Neuronal stem cell (in vitro differentiated cells): Measurements from ENCODE around the gene CACNB1.

Source experiments
- DNase-seq: peaks from one replicate; pipeline ENCODE4 v3.0.0-alpha.2; 2013; ENCODE audit warnings: low spot score
- H2AFZ ChIP-seq: one replicate; pipeline ENCODE4 v1.6.1; 2013; ENCODE audit warnings: mild to moderate bottlenecking, low read length, inconsistent platforms
- H2AK5ac ChIP-seq: 2 replicates; pipeline ENCODE4 v1.6.1; 2013; ENCODE audit warnings: low read depth, mild to moderate bottlenecking, inconsistent platforms, low read length, moderate library complexity, mixed read lengths
- H2BK120ac ChIP-seq: 2 replicates; pipeline ENCODE4 v1.6.1; 2013; ENCODE audit warnings: low read depth, mild to moderate bottlenecking, inconsistent platforms, low read length, moderate library complexity, mixed read lengths
- H2BK12ac ChIP-seq: one replicate; pipeline ENCODE4 v1.6.1; 2013; ENCODE audit warnings: low read length, inconsistent platforms
- H2BK15ac ChIP-seq: 2 replicates; pipeline ENCODE4 v1.6.1; 2013; ENCODE audit warnings: mild to moderate bottlenecking, low read length, inconsistent platforms, mixed read lengths
- H2BK5ac ChIP-seq: one replicate; pipeline ENCODE4 v1.6.1; 2013; ENCODE audit warnings: inconsistent platforms, mild to moderate bottlenecking, low read length, moderate library complexity
- H3K14ac ChIP-seq: one replicate; pipeline ENCODE4 v1.6.1; 2013; ENCODE audit warnings: low read length, inconsistent platforms
- H3K18ac ChIP-seq: 2 replicates; pipeline ENCODE4 v1.6.1; 2013; ENCODE audit warnings: low read length, inconsistent platforms
- H3K23ac ChIP-seq: 2 replicates; pipeline ENCODE4 v1.6.1; 2013; ENCODE audit warnings: low read depth, mild to moderate bottlenecking, mixed read lengths, low read length, inconsistent platforms; ENCODE audit not compliant: poor library complexity
- H3K27ac ChIP-seq: replicated peaks from 3 replicates; pipeline ENCODE4 v1.5.1; 2013; ENCODE audit warnings: low read length, inconsistent platforms
- H3K27me3 ChIP-seq, 3 experiments: 2 replicates each; pipeline ENCODE4 v1.6.1; 2013; ENCODE audit warnings: low read length in 3 of 3, mild to moderate bottlenecking in 2 of 3, inconsistent platforms in 1 of 3, low read depth in 1 of 3, mixed read lengths in 1 of 3, moderate library complexity in 1 of 3; ENCODE audit not compliant: control insufficient read depth in 3 of 3, insufficient read depth in 3 of 3
- H3K36me3 ChIP-seq, 2 donors: replicated peaks in 1 of 2; 2 replicates each; pipeline ENCODE4 v1.6.1; 2013; ENCODE audit warnings: low read length in 2 of 2; ENCODE audit not compliant: control insufficient read depth in 2 of 2, insufficient read depth in 2 of 2
- H3K4ac ChIP-seq: 2 replicates; pipeline ENCODE4 v1.6.1; 2013; ENCODE audit warnings: inconsistent platforms, mild to moderate bottlenecking, low read length, moderate library complexity
- H3K4me1 ChIP-seq, 2 donors: 1 replicate in 1 of 2; 2 replicates in 1 of 2; pipeline ENCODE4 v1.6.1; 2013; ENCODE audit warnings: low read length in 2 of 2, low read depth in 1 of 2; ENCODE audit not compliant: control insufficient read depth in 2 of 2, insufficient read depth in 1 of 2
- H3K4me2 ChIP-seq: one replicate; pipeline ENCODE4 v1.6.1; 2013; ENCODE audit warnings: mild to moderate bottlenecking, low read length, inconsistent platforms; ENCODE audit not compliant: insufficient read depth, poor library complexity, severe bottlenecking
- H3K4me3 ChIP-seq, 2 donors: 2 replicates each; pipeline ENCODE4 v1.5.1; 2013; ENCODE audit warnings: low read length in 2 of 2, mild to moderate bottlenecking in 2 of 2, inconsistent platforms in 1 of 2, moderate library complexity in 1 of 2
- H3K79me1 ChIP-seq: one replicate; pipeline ENCODE4 v1.6.1; 2013; ENCODE audit warnings: low read depth, mild to moderate bottlenecking, inconsistent platforms, low read length, moderate library complexity
- H3K9ac ChIP-seq: one replicate; pipeline ENCODE4 v1.6.1; 2013; ENCODE audit warnings: mild to moderate bottlenecking, low read depth, low read length, inconsistent platforms; ENCODE audit not compliant: poor library complexity
- H3K9me3 ChIP-seq, 2 donors: replicated peaks in 1 of 2; 2 replicates each; pipeline versions ENCODE3 to v1.6.1; 2013; ENCODE audit warnings: low read length in 2 of 2, mild to moderate bottlenecking in 2 of 2, inconsistent platforms in 1 of 2, low read depth in 1 of 2, mixed read lengths in 1 of 2, moderate library complexity in 1 of 2; ENCODE audit not compliant: control insufficient read depth in 2 of 2, insufficient read depth in 1 of 2
- H4K8ac ChIP-seq: one replicate; pipeline ENCODE4 v1.6.1; 2013; ENCODE audit warnings: low read depth, mild to moderate bottlenecking, inconsistent platforms, low read length, moderate library complexity
- H4K91ac ChIP-seq: one replicate; pipeline ENCODE4 v1.6.1; 2013; ENCODE audit warnings: low read length, low read depth, mild to moderate bottlenecking, inconsistent platforms; ENCODE audit not compliant: poor library complexity
- WGBS, 2 donors: extraction: QIAGEN DNeasy Blood & Tissue Kit; methylation state at CpG; one replicate each; pipeline ENCODE4 v1.1.7; 2013; ENCODE audit warnings: missing lambda C conversion rate in 2 of 2, mixed read lengths in 1 of 2; ENCODE audit not compliant: insufficient read length in 2 of 2, insufficient replicate concordance in 1 of 2; ENCODE audit errors: extremely low coverage in 2 of 2; 5-methylcytosine and 5-hydroxymethylcytosine counted together

Gene CACNB1

DNA sequence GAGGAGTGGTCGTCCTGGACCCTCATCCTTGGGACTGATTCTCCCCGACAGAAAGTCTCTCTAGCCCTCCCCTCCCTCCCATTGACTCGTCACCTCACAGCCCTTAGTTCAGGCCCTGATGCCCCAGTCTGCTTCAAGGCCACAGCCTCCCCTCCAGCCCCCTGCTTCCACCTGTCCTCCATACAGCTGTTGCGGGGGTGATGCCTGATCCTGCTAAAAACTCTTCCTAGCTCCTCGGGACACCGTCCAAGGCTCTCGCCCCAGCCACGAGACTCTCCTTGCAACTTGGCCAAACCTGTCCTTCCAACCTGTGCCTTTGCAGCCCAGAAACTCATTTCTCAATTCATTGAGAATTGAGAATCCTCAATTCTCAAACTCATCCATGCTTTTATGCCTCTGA is 21.4 kb upstream of the CACNB1 start:
- Histone ChIP-seq H2BK5ac (no peak overlapping the region), H3K9ac (peak overlapping the region; percentile 12), H3K4me3 (no peak overlapping the region), H3K4ac (no peak overlapping the region), H2BK120ac (no peak overlapping the region), H3K36me3 (no peaks in the 10 kb centered on the region), H3K9me3 (peaks cover 0 to 1% of the 10 kb centered on the region in 2 donors), H2BK15ac (no peak overlapping the region), H3K79me1 (no peaks in the 10 kb centered on the region), H3K4me1 (peaks cover 0 to 4% of the 10 kb centered on the region in 2 donors), H2BK12ac (no peak overlapping the region), H4K8ac (no peak overlapping the region), H3K27me3 (peaks cover 0 to 84% (median 42%) of the 10 kb centered on the region in 3 experiments), H3K14ac (peak overlapping the region; percentile 76), H3K23ac (peak overlapping the region; percentile 55), H3K27ac (no peak overlapping the region), H2AK5ac (no peak overlapping the region), H4K91ac (no peak overlapping the region), H3K18ac (peak overlapping the region; percentile 51), H3K4me2 (no peak overlapping the region), H2AFZ (no peak overlapping the region)
- no peak for DNase-seq
- WGBS, 2 donors: no CpG with 5 or more reads among the region's 8 CpGs

DNA sequence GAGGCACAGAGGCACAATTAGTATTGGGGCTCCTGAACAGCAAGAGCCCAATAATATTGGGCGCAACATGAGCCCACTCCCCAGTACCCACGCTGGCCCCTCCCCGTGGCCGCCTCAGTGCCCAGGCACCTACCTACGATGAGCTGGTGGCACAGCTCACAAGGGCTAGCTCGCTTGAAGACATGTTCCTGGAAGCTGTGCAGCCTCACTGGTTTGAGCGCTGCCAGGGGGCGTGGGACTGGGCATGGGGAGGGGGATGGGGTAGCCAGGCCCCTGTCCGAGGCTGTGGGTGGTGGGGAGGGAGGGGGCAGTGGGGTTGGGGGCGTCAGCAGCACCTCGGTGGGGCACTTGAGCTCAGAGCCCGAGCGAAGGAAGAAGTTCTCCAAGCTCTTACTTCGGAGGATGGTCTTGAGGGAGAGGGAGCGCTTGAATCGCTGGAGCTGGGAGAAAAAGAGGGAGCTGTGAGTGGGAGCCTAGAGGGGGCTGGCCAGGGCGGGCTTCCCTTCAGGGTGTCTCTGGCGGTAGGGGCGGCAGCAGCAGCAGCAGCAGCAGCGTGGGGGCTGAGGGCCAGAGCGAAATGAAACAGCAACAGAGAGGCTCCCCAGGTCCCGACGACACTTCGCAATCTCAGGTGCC is 20.4 kb upstream of the CACNB1 start:
- H2AFZ ChIP-seq: peak overlapping the region; percentile 17
- no peak overlapping the region for H3K23ac ChIP-seq
- no peak overlapping the region for H3K14ac ChIP-seq
- no peak overlapping the region for H3K4ac ChIP-seq
- no peaks in the 10 kb centered on the region for H3K79me1 ChIP-seq
- H3K4me1 ChIP-seq: peaks cover 0 to 1% of the 10 kb centered on the region in 2 donors
- no peaks in the 10 kb centered on the region for H3K36me3 ChIP-seq
- no peak for DNase-seq
- H3K18ac ChIP-seq: peak overlapping the region; percentile 59
- no peak overlapping the region for H4K91ac ChIP-seq
- no peaks in the 10 kb centered on the region for H3K9me3 ChIP-seq
- peak overlapping the region; percentile 40 for H2BK15ac ChIP-seq
- H3K27ac ChIP-seq: no peak overlapping the region
- H2BK5ac ChIP-seq: no peak overlapping the region
- H3K4me3 ChIP-seq: no peak overlapping the region
- H2BK12ac ChIP-seq: no peak overlapping the region
- H3K9ac ChIP-seq: peak overlapping the region; percentile 66
- H2BK120ac ChIP-seq: no peak overlapping the region
- peaks cover 0 to 81% (median 31%) of the 10 kb centered on the region in 3 experiments for H3K27me3 ChIP-seq
- no peak overlapping the region for H4K8ac ChIP-seq
- WGBS, 2 donors: no CpG with 5 or more reads among the region's 24 CpGs
- no peak overlapping the region for H3K4me2 ChIP-seq
- no peak overlapping the region for H2AK5ac ChIP-seq

DNA sequence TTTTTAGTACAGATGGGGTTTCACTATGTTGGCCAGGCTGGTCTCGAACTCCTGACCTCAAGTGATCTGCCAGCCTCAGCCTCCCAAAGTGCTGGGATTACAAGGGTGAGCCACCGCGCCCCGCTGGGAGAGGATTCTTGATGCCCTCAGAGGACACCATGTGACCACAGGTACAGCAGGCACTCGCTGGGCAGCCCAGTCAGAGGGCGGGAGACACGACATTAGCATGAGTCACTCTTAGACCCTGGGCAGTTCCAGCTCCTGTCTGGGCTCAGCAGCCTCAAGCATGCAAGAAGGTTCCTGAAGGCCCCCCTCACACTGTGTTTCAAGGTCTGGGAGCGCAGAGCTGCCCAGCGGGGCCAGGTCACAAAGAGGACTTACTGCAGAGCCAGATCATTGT is 16.4 kb upstream of the CACNB1 start:
- no peak overlapping the region for H2AFZ ChIP-seq
- H3K14ac ChIP-seq: no peak overlapping the region
- H2BK5ac ChIP-seq: no peak overlapping the region
- DNase-seq: no peak
- H2BK120ac ChIP-seq: peak overlapping the region; percentile 26
- no peaks in the 10 kb centered on the region for H3K36me3 ChIP-seq
- H3K18ac ChIP-seq: no peak overlapping the region
- H3K23ac ChIP-seq: no peak overlapping the region
- H3K27ac ChIP-seq: no peak overlapping the region
- no peak overlapping the region for H3K4me2 ChIP-seq
- no peak overlapping the region for H3K9ac ChIP-seq
- no peak overlapping the region for H3K4ac ChIP-seq
- H4K8ac ChIP-seq: no peak overlapping the region
- no CpG with 5 or more reads among the region's 9 CpGs for WGBS, 2 donors
- H2BK15ac ChIP-seq: no peak overlapping the region
- H3K4me3 ChIP-seq: no peak overlapping the region
- H3K9me3 ChIP-seq: no peaks in the 10 kb centered on the region
- H2BK12ac ChIP-seq: peak overlapping the region; percentile 50
- H2AK5ac ChIP-seq: peak overlapping the region; percentile 90
- no peaks in the 10 kb centered on the region for H3K79me1 ChIP-seq
- peaks cover 0 to 92% (median 31%) of the 10 kb centered on the region in 3 experiments for H3K27me3 ChIP-seq
- H3K4me1 ChIP-seq: peaks cover 9 to 14% of the 10 kb centered on the region in 2 donors
- no peak overlapping the region for H4K91ac ChIP-seq

DNA sequence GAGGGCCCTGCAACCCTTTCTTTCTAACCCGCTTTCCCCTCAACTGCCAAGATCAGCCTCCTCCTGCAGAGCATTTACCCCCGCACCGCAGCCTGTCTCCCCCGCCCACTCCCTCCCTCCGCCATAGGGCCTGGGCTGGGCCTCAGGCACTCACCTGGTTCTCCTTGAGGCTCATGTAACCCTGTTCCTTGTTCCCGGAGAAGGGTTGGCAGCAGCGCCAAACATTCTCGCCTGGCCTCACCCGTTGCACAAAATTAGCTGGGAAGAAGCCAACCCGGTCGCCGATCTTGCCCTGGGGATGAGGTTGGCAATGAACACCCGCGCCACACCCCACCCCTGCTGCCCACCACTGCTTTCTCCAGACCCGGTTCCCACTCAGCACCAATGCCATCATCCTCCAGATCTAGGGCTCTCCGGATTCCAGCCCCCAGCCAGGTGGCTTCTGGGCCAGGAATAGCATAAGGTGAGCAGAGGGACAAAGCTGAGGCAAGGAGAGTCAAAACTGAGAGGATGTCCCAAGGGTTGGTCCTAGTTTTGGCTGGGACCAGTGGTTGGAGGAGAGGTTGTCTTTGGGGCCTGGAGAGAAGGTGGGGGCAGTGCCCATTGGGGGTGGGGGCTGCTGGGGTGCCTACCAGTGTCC is 15.5 kb upstream of the CACNB1 start:
- DNase-seq: no peak
- no peak overlapping the region for H2BK120ac ChIP-seq
- H3K18ac ChIP-seq: no peak overlapping the region
- no peak overlapping the region for H2BK12ac ChIP-seq
- H3K4me1 ChIP-seq: peaks cover 14 to 18% of the 10 kb centered on the region in 2 donors
- no peak overlapping the region for H3K14ac ChIP-seq
- H3K9ac ChIP-seq: no peak overlapping the region
- H2BK15ac ChIP-seq: no peak overlapping the region
- no peaks in the 10 kb centered on the region for H3K9me3 ChIP-seq
- no peak overlapping the region for H3K4me2 ChIP-seq
- H3K27me3 ChIP-seq: peaks cover 0 to 92% (median 24%) of the 10 kb centered on the region in 3 experiments
- peak overlapping the region; percentile 45 for H2BK5ac ChIP-seq
- no peak overlapping the region for H3K4me3 ChIP-seq
- H3K36me3 ChIP-seq: no peaks in the 10 kb centered on the region
- H2AK5ac ChIP-seq: peak overlapping the region; percentile 9
- no CpG with 5 or more reads among the region's 16 CpGs for WGBS, 2 donors
- no peak overlapping the region for H4K91ac ChIP-seq
- no peak overlapping the region for H3K23ac ChIP-seq
- H2AFZ ChIP-seq: no peak overlapping the region
- H3K4ac ChIP-seq: no peak overlapping the region
- no peak overlapping the region for H3K27ac ChIP-seq
- no peaks in the 10 kb centered on the region for H3K79me1 ChIP-seq
- no peak overlapping the region for H4K8ac ChIP-seq
